ENCODE data around the gene FTSJ3. TPM values are rescaled to one million over a fixed set of nuclear protein-coding genes. Genes with fewer than 3 reads are reported as not detected.
A peak's percentile ranks its signal among the peaks of the same experiment; 100 is the strongest.

FTSJ3 gene
- total and polyA plus RNA-seq, 10 of the 15 experiments (the other 5 are each of a cell fraction or from before 2014, with no cell fraction given), result 17.2 to 79.2 (median 50.4) TPM

- FAIRE-seq (no peak), DNase-seq (ENCODE audit: low read depth, low spot score) (no peak), ATAC-seq (no peak)
- Histone ChIP-seq H3K9me3 (replicated peaks; ENCODE audit: control insufficient read depth, insufficient read depth, low read length) (no peaks in the 10 kb centered on the region), H3K27ac (ENCODE audit: control insufficient read depth, insufficient read depth) (peak overlapping the region; percentile 38; the same call in 1 of the 2 replicates), H3K4me1 (ENCODE audit: control insufficient read depth, insufficient read depth, low read length) (peaks cover 16% of the 10 kb centered on the region), H3K4me2 (ENCODE audit: control insufficient read depth, insufficient read depth) (peak overlapping the region; percentile 93), H3K79me2 (ENCODE audit: control insufficient read depth, insufficient read depth, low read length) (peaks cover 51% of the 10 kb centered on the region), H2AFZ (ENCODE audit: control insufficient read depth, low read depth, low read length) (no peak overlapping the region), H3K27me3 (replicated peaks in 1 of 2; ENCODE audit: control insufficient read depth in 2 of 2, insufficient read depth in 2 of 2, low read length in 1 of 2) (no peaks in the 10 kb centered on the region), H3K36me3 (ENCODE audit: control insufficient read depth in 2 of 2, insufficient read depth in 2 of 2, low read length in 1 of 2) (peaks cover 13 to 15% of the 10 kb centered on the region in 2 experiments; a peak in 3 of 4 replicates), H4K20me1 (ENCODE audit: control insufficient read depth, insufficient read depth) (no peaks in the 10 kb centered on the region), H3K9ac (ENCODE audit: control insufficient read depth, insufficient read depth, low read length) (peak overlapping the region; percentile 32), H3K4me3 (peak overlapping the region; percentile 97)
- no TSS peak for BruUV-seq (replicated peaks)
- TF ChIP-seq NFXL1 (IDR thresholded peaks at IDR 0.05; ENCODE audit: borderline replicate concordance) (no peak), LARP7 (IDR thresholded peaks at IDR 0.05) (no peak), ATF3 (IDR thresholded peaks at IDR 0.05; ENCODE audit: borderline replicate concordance, extremely low read depth, low read depth, low read length) (no peak), KAT2A (conservative IDR thresholded peaks at IDR 0.05; ENCODE audit: control insufficient read depth, low read depth, low read length) (no peak), TCF12 (IDR thresholded peaks at IDR 0.05; ENCODE audit: low read depth, low read length) (no peak), NR2C2 (IDR thresholded peaks at IDR 0.05; ENCODE audit: borderline replicate concordance, control insufficient read depth, insufficient read length, low read depth) (no peak)
- intact Hi-C loops (cut with micrococcal nuclease; ENCODE audit: unreplicated experiment) (loop anchor here (1.0 kb wide), 1 partner anchor 11 kb away; the partner anchor contains the start of genes FTSJ3 and PSMC5), in situ Hi-C loops (cut with MboI) (loop anchor here (25.0 kb wide), 1 partner anchor 401 kb away; the partner anchor contains the start of gene CYB561)
- 72% methylated on average over 7 of the region's 7 CpGs for WGBS (ENCODE audit: insufficient coverage, insufficient replicate concordance, low lambda C conversion rate, missing lambda C conversion rate)
- RAD21 ChIA-PET (ENCODE audit: unreplicated experiment), result interaction anchor here (0.7 to 1.8 kb wide), 5 partner anchors 10 to 216 kb away, joined by 3 to 4 read pairs (median 4); no protein-coding TSS in a partner anchor
- CTCF ChIA-PET, result interaction anchor here (0.6 to 2.4 kb wide), 6 partner anchors 10 to 288 kb away, joined by 3 to 10 read pairs (median 5); partner anchors contain the start of gene DCAF7
- POLR2A ChIA-PET, result interaction anchor here (0.6 to 1.8 kb wide), 10 partner anchors 10 to 182 kb away, joined by 3 to 16 read pairs (median 4); partner anchors contain the start of genes CCDC47, CD79B, DDX42 and ICAM2
- SMC1A ChIA-PET (ENCODE audit: uncharacterized antibody, unreplicated experiment), result interaction anchor here (1.2 to 2.2 kb wide), 3 partner anchors 10 to 67 kb away, joined by 3 to 5 read pairs (median 3); no protein-coding TSS in a partner anchor
Observed at GRCh38 chr17:63838631-63839171, 11.2 kb upstream of the FTSJ3 start.
